K562 (cell line): ENCODE data around the gene OSGEP. TPM values are rescaled to one million over a fixed set of nuclear protein-coding genes. Genes with fewer than 3 reads are reported as not detected.
A peak's percentile ranks its signal among the peaks of the same experiment; 100 is the strongest.

Experiments
- BCL6 ChIP-seq: fragments of 250-450 bp; sonication (Bioruptor Pico); IDR thresholded peaks from 2 replicates; pipeline ENCODE4 v1.4.0; 2020
- BDP1 ChIP-seq: IDR thresholded peaks from 3 replicates; pipeline ENCODE4 v1.6.1; 2011; ENCODE audit not compliant: insufficient read length, insufficient read depth
- CBFB ChIP-seq: sonication (generic); formaldehyde crosslinking; IDR thresholded peaks from 2 replicates; pipeline ENCODE4 v1.4.0; 2020; ENCODE audit warnings: mild to moderate bottlenecking, missing genetic modification reagents
- CBX1 ChIP-seq: sonication (generic); IDR thresholded peaks from 2 replicates; pipeline ENCODE4 v1.6.1; 2016; ENCODE audit warnings: antibody characterized with exemption, low read depth, mild to moderate bottlenecking
- DACH1 ChIP-seq: fragments of 450-650 bp; IDR thresholded peaks from 2 replicates; pipeline ENCODE4 v1.6.1; 2018; ENCODE audit not compliant: partially characterized antibody
- ELK3 ChIP-seq: fragments of 450-650 bp; formaldehyde crosslinking; IDR thresholded peaks from 2 replicates; pipeline ENCODE4 v1.4.0; 2020; ENCODE audit warnings: mild to moderate bottlenecking
- ETS1 ChIP-seq: conservative IDR thresholded peaks from 2 replicates; pipeline ENCODE4 v1.6.1; 2011; ENCODE audit warnings: low read depth, mild to moderate bottlenecking, low read length; ENCODE audit not compliant: control insufficient read depth
- MNT ChIP-seq, 2 experiments: fragments of 450-650 bp; conservative IDR thresholded peaks; 2 replicates each; pipeline ENCODE4 v1.6.1; 2017; ENCODE audit warnings: mild to moderate bottlenecking in 2 of 2, moderate library complexity in 2 of 2
- MTA3 ChIP-seq: fragments of 450-650 bp; formaldehyde crosslinking; IDR thresholded peaks from 2 replicates; pipeline ENCODE4 v1.6.1; 2017; ENCODE audit warnings: mild to moderate bottlenecking, borderline replicate concordance
- MYNN ChIP-seq, 2 experiments: sonication (generic); formaldehyde crosslinking in 1 of 2; IDR thresholded peaks; 2 replicates each; pipeline versions ENCODE4 v1.5.0 to v1.6.1; 2016 to 2020; ENCODE audit warnings: antibody characterized with exemption in 1 of 2, missing genetic modification reagents in 1 of 2
- NR2C1 ChIP-seq, 2 experiments: fragments of 450-650 bp; IDR thresholded peaks; 2 replicates each; pipeline ENCODE4 v1.6.1; 2017; ENCODE audit warnings: mild to moderate bottlenecking in 2 of 2, antibody characterized with exemption in 1 of 2, inconsistent platforms in 1 of 2, missing compliant biosample characterization in 1 of 2, missing genetic modification characterization in 1 of 2
- NR2F6 ChIP-seq: fragments of 450-650 bp; formaldehyde crosslinking; IDR thresholded peaks from 2 replicates; pipeline ENCODE4 v1.4.0; 2020; ENCODE audit warnings: mild to moderate bottlenecking
- SRSF3 ChIP-seq: fragments of 200-400 bp; formaldehyde crosslinking; IDR thresholded peaks from 2 replicates; pipeline ENCODE4 v1.6.1; 2016; ENCODE audit warnings: mild to moderate bottlenecking, low read length, moderate library complexity; ENCODE audit not compliant: insufficient read depth
- STAG1 ChIP-seq: sonication (generic); formaldehyde crosslinking; IDR thresholded peaks from 2 replicates; pipeline ENCODE4 v1.5.0; 2020; ENCODE audit warnings: missing genetic modification reagents, borderline replicate concordance
- XRCC3 ChIP-seq: fragments of 450-650 bp; IDR thresholded peaks from 2 replicates; pipeline ENCODE4 v1.6.1; 2017; ENCODE audit warnings: mild to moderate bottlenecking, moderate library complexity
- ZBTB2 ChIP-seq: fragments of 450-650 bp; IDR thresholded peaks from 2 replicates; pipeline ENCODE4 v1.6.1; 2016; ENCODE audit warnings: antibody characterized with exemption
- ZBTB49 ChIP-seq: sonication (generic); formaldehyde crosslinking; IDR thresholded peaks from 2 replicates; pipeline ENCODE4 v1.8.0; 2022; ENCODE audit warnings: missing genetic modification reagents, mild to moderate bottlenecking, borderline replicate concordance
- ZFPM2 ChIP-seq: fragments of 250-450 bp; sonication (Bioruptor Pico); IDR thresholded peaks from 2 replicates; pipeline ENCODE4 v1.5.1; 2022; ENCODE audit warnings: mild to moderate bottlenecking
- ZNF311 ChIP-seq: fragments of 250-450 bp; sonication (Bioruptor Pico); IDR thresholded peaks from 2 replicates; pipeline ENCODE4 v1.4.0; 2020; ENCODE audit warnings: mild to moderate bottlenecking, moderate library complexity
- ZNF77 ChIP-seq: fragments of 250-450 bp; sonication (Bioruptor Pico); IDR thresholded peaks from 2 replicates; pipeline ENCODE4 v1.5.0; 2020
- polyA plus RNA-seq, 8 experiments: library from polyadenylated mRNA; depleted of rRNA in 4 of 8; stranded (reverse) in 5 of 8; unstranded in 3 of 8; fragments of >200 nt; fragmentation: Nextera tagmentation in 2 of 8; fragmentation: Illumina TruSeq in 1 of 8; extraction: Ambion mirVana in 2 of 8; extraction: Trizol in 1 of 8; gene quantifications; 2 replicates each; pipeline versions ENCODE4 v1.2.1 to v1.2.3, GENCODE V29; 2011 to 2014; ENCODE audit warnings: inconsistent platforms in 1 of 8, missing spikeins in 1 of 8
- total RNA-seq, 7 experiments: library from RNA; depleted of rRNA in 6 of 7; stranded (reverse); fragments of >200 nt in 6 of 7; fragmentation: Illumina TruSeq in 2 of 7; extraction: Trizol in 2 of 7; gene quantifications; 2 replicates each; pipeline versions ENCODE4 v1.2.1 to v1.2.3, GENCODE V29; 2011 to 2021; ENCODE audit warnings: low replicate concordance in 1 of 7

Gene OSGEP
- total and polyA plus RNA-seq, 9 of the 15 experiments (the other 6 are each of a cell fraction or from before 2014, with no cell fraction given), result 32.1 to 59.2 (median 44.1) TPM

GRCh38 chr14:20461225-20462141 lies 6.9 kb upstream of the OSGEP start, which contains the start of gene PIP4P1 (continued):
- TF ChIP-seq MNT (conservative IDR thresholded peaks at IDR 0.05) (peak; percentile 97), BCL6 (no peak), BDP1 (no peak), CBX1 (peak; percentile 67; the same call in 1 of the 2 replicates), DACH1 (no peak), XRCC3 (no peak), MTA3 (peak; percentile 79), MYNN (IDR thresholded peaks at IDR 0.05) (no peak), MYNN (CRISPR knock-in tag; IDR thresholded peaks at IDR 0.05) (no peak), ZBTB49 (CRISPR knock-in tag) (no peak), ETS1 (no peak), ZFPM2 (CRISPR knock-in tag) (no peak), ZNF311 (CRISPR knock-in tag) (no peak), NR2C1 (IDR thresholded peaks at IDR 0.05) (peak; percentile 71; the same call in 1 of the 2 replicates), NR2C1 (tag; IDR thresholded peaks at IDR 0.05) (no peak), ELK3 (CRISPR knock-in tag) (no peak), NR2F6 (CRISPR knock-in tag) (no peak), STAG1 (CRISPR knock-in tag) (no peak), ZNF77 (CRISPR knock-in tag) (no peak), CBFB (no peak), ZBTB2 (no peak), SRSF3 (no peak)
